HG03139 (cell line): ENCODE results near the gene ZNF236.
"Not testable (repeated sequence)": the region's sequence is repeated elsewhere in the genome, so short reads cannot be mapped to it uniquely, and the experiment has no call there.

Experiments
- ATAC-seq: cut with Tn5 transposase; IDR thresholded peaks from one replicate; pipeline ENCODE4 v1.9.1; 2021; ENCODE audit not compliant: unreplicated experiment

The ZNF236 gene

GRCh38 chr18:76943542-76944339 lies 121.4 kb downstream of the ZNF236 start:
- no peak for ATAC-seq

- not testable (repeated sequence) for ATAC-seq
Measured at GRCh38 chr18:76944346-76944745, 122.0 kb downstream of the ZNF236 start.

DNA sequence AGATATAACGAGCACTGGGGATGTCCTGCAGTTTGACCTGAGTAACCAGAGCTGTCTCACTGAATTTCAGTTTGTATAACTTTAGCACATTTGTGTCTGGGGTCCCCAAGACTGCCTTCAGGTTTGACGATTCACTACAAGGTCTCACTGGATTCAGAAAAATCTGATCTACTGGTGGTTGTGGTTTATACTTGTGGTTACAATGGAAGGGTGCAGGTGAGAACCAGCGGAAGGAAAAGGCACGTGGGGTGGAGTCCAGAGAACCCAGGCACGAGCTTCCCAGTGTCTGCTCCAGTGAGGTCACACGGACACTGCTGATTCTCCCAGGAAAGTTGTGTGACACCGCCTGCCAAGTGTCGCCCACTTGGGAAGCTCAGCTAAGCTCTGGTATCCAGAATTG lies 126.0 kb downstream of the ZNF236 start:
- no peak for ATAC-seq

DNA sequence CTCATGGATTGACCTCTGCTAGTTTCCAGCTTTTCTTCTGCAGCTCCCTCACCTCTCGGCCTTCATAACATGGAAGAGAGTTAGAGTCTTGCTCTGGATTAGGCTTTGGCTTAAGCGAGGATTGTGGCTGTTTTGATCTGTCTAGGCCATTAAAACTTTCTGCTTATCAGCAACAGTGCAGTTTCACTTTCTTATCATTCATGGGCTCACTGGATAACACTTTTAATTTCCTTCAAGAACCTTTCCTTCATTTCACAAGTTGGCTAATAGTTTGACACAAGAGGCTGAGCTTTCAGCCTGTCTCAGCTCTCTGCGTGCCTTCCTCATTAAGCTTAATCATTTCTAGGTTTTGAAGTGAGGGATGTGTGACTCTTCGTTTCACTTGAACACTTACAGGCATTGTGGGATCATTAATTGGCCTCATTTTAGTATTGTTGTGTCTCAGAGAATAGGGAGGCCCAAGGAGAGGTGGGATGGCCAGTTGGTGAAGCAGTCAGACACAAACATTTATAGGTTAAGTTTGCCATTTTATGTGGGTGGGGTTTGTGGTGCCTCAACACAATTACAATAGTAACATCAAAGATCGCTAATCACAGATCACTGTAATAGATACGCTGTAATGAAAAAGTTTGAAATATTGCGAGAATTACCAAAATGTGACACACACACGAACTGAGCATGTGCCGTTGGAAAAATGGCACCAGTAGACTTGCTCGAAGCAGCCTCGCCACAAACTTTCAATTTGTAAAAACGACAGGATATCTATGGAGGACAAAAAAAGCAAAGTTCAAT lies 129.3 kb downstream of the ZNF236 start:
- no peak for ATAC-seq

DNA sequence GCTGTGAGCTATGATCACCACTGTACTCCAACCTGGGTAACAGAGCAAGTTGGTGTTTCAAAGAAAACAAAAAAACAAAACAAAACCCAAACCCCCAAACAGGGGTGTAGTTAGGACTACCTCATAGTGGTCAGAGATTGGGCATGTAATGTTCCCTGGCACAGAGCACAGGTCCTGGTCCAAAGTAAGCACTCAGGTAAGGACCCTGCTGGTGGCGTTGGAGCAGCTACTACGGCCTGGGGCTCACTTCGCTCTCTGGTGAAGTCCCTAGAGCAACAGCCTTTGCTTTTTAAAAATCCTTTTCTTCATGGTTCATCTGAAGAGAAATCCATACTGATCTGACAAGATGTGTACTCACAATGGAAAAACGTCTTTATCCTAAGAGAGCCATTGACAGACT lies 130.4 kb downstream of the ZNF236 start:
- ATAC-seq, result no peak

- no peak for ATAC-seq
Measured at GRCh38 chr18:76953156-76953555, 130.8 kb downstream of the ZNF236 start.

DNA sequence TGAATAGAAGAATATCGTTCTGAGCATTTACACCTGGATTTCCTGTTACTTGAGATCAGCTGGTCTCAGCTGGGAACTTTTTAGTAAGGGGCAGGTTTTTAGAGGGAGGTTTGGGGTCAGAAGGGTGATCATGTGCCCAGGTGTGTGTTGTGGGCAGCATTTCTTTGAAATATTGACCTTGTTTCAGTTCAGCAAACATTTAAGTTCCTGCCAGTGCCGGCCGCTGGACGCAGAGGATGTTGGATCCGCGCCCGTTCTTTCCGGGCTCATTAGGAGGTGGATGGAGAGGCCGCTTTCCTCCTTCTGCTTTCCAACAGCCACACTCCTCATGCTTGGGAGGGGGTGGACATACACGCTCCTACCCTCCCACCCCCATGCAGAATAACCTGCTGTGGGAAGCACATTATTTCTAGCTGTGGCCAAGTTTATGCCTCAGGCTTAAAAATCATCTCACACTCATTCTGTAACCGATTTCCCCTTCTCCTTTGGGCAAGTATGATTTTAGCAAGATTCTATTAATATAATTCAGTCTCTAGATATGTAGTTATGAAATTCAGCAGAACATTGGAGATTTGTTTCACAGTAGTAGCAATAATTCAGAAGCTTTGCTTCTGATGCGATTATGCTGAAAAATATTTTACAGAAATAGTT lies 131.4 kb downstream of the ZNF236 start:
- no peak for ATAC-seq

GRCh38 chr18:76955524-76956170 lies 133.3 kb downstream of the ZNF236 start:
- ATAC-seq, result no peak

- no peak for ATAC-seq
Measured at GRCh38 chr18:76956648-76957047, 134.3 kb downstream of the ZNF236 start.

DNA sequence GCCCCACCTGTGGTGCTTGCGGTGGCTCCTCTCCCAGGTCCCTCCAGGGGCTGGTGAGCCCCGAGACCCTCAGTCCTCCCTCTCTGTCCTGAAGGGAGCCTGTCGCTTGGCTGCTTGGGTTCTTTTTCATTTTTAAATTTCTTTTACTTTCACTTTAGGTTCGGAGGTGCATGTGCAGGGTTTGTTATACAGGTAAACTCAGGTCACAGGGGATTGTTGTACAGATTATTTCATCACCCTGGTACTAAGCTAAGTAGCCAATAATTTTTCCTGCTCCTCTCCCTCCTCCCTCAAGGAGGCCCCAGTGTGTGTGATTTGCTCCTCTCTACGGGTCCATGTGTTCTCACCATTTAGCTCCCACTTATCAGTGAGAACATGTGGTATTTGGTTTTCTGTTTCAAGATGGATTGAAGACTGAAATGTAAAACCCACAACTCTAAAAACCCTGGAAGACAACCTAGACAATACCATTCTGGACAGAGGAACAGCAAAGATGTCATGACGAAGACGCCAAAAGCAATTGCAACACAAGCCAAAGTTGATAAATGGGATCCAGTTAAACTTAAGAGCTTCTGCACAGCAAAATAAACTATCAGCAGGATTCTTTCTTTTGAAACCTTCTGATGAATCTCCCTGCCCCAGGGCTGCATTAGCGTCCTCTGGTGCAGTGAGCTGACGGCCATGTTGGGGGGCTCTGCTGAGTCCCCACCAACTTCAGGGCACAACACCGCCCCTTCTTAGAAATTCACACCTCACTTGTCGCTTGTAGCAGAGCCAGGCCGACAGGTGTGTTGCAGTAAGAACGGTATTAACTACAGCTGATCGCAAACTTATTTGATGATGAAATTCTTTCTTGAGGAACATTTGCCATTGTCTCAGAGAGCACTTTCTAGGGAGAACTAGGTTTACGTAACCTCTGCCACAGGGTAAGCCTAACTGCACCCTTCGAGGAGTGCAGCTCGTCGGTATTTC lies 135.3 kb downstream of the ZNF236 start:
- ATAC-seq, result no peak

DNA sequence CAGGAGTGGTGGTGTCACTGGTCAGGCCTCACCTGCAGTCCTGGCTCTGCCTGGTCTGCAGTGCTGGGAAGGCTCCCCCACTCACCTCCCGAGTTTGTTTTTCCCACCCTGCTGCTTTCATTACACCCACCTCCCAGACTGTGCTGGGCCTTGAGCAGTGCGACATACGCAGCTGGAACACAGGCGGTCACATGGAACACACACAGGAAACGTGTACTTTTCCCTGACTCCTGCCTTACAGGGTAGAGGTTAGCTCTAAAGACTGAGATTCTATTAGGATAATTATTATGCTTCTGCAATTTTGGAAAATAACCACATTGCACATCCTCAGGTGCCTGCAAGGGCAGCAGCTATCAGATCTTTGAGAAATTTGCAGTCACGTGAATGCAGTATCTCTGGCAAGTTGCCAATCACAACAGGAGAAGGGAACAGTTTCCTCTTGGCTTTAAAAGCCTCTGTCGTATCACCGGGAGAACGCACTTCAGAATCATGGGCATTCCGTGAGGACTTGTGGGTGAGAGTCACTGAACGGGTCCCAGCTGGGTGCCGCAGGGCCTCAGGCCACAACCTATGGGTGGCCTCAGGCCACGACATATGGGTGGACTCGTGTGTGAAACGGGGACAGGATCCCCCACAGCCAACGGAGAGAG lies 136.5 kb downstream of the ZNF236 start:
- ATAC-seq, result no peak

- no peak for ATAC-seq
Measured at GRCh38 chr18:76959605-76960004, 137.2 kb downstream of the ZNF236 start.

DNA sequence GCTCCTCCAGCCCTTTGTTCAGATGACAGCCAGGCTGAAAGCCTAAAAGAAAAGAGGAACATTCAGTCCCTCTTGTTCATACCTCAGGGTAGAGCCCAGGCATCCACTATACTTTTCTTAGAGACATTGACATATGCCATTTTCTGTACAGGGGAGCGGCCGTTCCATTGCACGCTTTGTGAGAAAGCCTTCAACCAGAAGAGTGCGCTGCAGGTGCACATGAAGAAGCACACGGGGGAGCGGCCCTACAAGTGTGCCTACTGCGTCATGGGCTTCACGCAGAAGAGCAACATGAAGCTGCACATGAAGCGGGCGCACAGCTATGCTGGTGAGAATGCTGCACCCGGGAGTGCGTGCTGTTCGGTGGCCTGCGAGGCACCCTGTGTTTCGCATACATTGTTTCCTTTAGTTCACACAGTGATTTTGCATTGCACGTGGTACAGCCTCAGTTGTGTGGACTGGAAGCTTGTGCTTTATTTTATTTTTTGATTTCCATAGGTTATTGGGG lies 138.2 kb downstream of the ZNF236 start:
- ATAC-seq, result no peak

GRCh38 chr18:76962851-76963250 lies 140.5 kb downstream of the ZNF236 start:
- no peak for ATAC-seq

GRCh38 chr18:76963936-76964335 lies 141.6 kb downstream of the ZNF236 start:
- ATAC-seq, result no peak

DNA sequence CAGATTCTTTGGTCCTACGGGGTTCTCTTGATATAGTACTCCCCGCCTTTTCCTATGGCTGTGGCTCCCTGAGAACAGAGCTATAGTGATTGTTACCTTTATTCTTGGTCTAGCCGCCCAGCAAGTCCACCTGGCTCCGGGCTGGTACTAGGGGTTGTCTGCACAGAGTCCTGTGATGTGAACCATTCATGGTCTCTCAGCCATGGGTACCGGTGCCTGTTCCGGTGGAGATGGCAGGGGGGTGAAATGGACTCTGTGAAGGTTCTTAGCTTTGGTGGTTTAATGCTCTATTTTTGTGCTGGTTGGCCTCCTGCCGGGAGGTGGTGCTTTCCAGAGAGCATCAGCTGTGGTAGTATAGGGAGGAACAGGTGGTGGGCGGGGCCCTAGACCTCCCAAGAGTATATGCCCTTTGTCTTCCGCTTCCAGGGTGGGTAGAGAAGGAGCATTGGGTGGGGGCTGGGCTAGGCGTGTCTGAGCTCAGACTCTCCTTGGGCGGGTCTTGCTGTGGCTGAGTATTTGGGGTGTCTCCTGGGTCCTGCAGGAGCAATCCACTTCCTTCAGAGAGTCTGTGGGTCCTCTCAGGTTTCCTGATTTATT lies 143.3 kb downstream of the ZNF236 start:
- ATAC-seq, result peak; percentile 60

DNA sequence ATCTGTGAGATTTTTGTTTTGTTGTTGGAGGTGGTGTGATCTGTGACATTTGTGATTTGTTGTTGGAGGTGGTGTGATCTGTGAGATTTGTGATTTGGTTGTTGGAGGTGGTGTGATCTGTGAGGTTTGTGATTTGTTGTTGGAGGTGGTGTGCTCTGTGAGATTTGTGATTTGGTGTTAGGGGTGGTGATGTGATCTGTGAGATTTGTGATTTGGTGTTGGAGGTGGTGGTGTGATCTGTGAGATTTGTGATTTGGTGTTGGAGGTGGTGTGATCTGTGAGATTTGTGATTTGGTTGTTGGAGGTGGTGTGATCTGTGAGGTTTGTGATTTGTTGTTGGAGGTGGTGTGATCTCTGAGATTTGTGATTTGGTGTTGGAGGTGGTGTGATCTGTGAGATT lies 144.9 kb downstream of the ZNF236 start:
- ATAC-seq, result not testable (repeated sequence)

- no peak for ATAC-seq
Measured at GRCh38 chr18:76967721-76968472, 145.5 kb downstream of the ZNF236 start.
